Measurements from ENCODE around the gene EIF1AX.

DNA sequence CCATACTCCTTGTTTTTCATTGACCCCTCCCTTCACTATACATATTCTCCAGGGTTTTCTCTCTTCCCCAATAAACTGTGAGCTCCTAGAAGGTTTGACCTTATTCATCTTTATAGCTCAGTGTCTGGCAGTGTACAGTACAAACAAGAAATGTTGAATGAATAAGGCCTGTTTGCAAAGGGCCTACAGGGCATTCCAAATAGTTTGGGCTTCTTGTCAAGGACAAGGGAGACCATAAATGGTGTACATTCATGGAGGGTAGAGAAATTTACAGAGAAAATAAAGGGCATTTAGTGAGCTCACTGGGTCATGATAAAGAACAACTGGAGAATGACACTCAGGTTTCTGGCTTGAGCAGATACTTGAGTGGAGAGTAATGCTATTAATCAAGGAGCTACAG, 47.5 kb upstream of the EIF1AX start:
- TF ChIP-seq, protein P1, sequence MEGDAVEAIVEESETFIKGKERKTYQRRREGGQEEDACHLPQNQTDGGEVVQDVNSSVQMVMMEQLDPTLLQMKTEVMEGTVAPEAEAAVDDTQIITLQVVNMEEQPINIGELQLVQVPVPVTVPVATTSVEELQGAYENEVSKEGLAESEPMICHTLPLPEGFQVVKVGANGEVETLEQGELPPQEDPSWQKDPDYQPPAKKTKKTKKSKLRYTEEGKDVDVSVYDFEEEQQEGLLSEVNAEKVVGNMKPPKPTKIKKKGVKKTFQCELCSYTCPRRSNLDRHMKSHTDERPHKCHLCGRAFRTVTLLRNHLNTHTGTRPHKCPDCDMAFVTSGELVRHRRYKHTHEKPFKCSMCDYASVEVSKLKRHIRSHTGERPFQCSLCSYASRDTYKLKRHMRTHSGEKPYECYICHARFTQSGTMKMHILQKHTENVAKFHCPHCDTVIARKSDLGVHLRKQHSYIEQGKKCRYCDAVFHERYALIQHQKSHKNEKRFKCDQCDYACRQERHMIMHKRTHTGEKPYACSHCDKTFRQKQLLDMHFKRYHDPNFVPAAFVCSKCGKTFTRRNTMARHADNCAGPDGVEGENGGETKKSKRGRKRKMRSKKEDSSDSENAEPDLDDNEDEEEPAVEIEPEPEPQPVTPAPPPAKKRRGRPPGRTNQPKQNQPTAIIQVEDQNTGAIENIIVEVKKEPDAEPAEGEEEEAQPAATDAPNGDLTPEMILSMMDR (IDR thresholded peaks at IDR 0.05; ENCODE audit: borderline replicate concordance, extremely low read depth, low read length, poor library complexity, severe bottlenecking), result no peak
- no peak for TF ChIP-seq EZH2 (IDR thresholded peaks at IDR 0.05; ENCODE audit: borderline replicate concordance, low read depth, low read length, severe bottlenecking)

All from DND-41 (cell line).